B cell (primary cell): ENCODE results near the gene VENTX.

ENCODE experiments used
- EZH2 ChIP-seq: IDR thresholded peaks from 2 replicates; pipeline ENCODE4 v1.6.1; 2012; ENCODE audit warnings: borderline replicate concordance, low read depth, mild to moderate bottlenecking, moderate library complexity, low read length; ENCODE audit not compliant: insufficient read depth, poor library complexity, severe bottlenecking
- TF ChIP-seq, protein P1 (sequence below): fragments of 200-600 bp; IDR thresholded peaks from one replicate; pipeline ENCODE4 v1.8.0; 2022; ENCODE audit warnings: antibody characterized with exemption, mild to moderate bottlenecking

DNA sequence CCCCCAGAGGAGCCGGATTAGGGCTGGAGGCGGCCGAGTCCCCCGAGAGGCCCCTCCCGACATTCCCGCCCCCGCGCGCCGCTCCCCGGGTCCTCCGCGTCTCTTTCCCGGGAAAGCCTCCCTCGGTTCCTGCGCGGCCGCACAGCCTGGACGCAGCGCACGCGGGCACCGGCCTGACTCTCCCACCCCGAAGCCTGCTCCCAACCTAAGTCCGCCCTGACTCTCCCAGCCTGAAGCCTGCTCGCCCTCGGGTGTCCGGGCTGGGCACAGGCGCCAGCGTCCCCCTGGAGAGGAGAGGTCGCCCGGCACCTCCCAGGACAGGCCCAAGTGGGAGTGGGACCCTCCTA lies 441 bp upstream of the VENTX start:
- TF ChIP-seq, protein P1, sequence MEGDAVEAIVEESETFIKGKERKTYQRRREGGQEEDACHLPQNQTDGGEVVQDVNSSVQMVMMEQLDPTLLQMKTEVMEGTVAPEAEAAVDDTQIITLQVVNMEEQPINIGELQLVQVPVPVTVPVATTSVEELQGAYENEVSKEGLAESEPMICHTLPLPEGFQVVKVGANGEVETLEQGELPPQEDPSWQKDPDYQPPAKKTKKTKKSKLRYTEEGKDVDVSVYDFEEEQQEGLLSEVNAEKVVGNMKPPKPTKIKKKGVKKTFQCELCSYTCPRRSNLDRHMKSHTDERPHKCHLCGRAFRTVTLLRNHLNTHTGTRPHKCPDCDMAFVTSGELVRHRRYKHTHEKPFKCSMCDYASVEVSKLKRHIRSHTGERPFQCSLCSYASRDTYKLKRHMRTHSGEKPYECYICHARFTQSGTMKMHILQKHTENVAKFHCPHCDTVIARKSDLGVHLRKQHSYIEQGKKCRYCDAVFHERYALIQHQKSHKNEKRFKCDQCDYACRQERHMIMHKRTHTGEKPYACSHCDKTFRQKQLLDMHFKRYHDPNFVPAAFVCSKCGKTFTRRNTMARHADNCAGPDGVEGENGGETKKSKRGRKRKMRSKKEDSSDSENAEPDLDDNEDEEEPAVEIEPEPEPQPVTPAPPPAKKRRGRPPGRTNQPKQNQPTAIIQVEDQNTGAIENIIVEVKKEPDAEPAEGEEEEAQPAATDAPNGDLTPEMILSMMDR, result no peak
- peak; percentile 16 for TF ChIP-seq EZH2
